Measurements from ENCODE around the gene SEMA3D. TPM values are rescaled to one million over a fixed set of nuclear protein-coding genes. Genes with fewer than 3 reads are reported as not detected.

The SEMA3D gene
- total RNA-seq, 1 experiment from 2014 or later, result 0.61 TPM

DNA sequence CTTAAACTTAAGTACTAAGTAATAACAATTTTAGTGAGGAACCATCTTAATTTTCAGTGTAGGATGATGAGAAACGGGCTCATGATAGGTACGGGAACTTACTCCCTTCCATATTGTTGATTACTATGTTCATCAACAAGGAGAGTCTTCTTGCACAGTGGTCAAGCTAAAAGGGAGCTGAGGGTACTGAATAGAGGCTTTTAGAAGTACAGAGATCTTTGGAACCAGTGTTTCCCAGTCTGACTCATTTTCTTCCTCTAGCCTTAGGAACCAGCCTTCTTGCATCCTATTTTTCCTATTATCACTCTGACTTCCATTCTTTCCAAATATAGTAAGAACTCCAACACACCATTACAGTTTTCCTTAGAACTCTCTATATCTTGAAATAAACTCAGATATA lies 17.6 kb upstream of the SEMA3D start:
- BruUV-seq (replicated peaks), result no TSS peak
- H3K4me3 ChIP-seq (ENCODE audit: low read depth, low read length), result no peak overlapping the region
- H3K4me1 ChIP-seq, result no peaks in the 10 kb centered on the region
- Mint-ChIP-seq H3K9me3 (ENCODE audit: unreplicated experiment) (peaks cover 21% of the 10 kb centered on the region), H3K4me1 (ENCODE audit: low read depth, unreplicated experiment) (no peaks in the 10 kb centered on the region), H3K27ac (ENCODE audit: unreplicated experiment) (no peak overlapping the region), H3K27me3 (ENCODE audit: insufficient read depth, unreplicated experiment) (no peaks in the 10 kb centered on the region), H3K4me3 (ENCODE audit: unreplicated experiment) (no peak overlapping the region), H3K36me3 (ENCODE audit: insufficient read depth, unreplicated experiment) (no peaks in the 10 kb centered on the region)
- H3K36me3 ChIP-seq (ENCODE audit: control insufficient read depth, insufficient read depth, low read length), result no peaks in the 10 kb centered on the region
- intact Hi-C loops (cut with micrococcal nuclease; ENCODE audit: unreplicated experiment), result no loop called here
- POLR2A ChIA-PET, result no interaction called here
- CTCF ChIA-PET, result no interaction called here
- no peaks in the 10 kb centered on the region for H3K27me3 ChIP-seq (replicated peaks; ENCODE audit: control insufficient read depth, insufficient read depth, low read length)
- TF ChIP-seq, protein P1, sequence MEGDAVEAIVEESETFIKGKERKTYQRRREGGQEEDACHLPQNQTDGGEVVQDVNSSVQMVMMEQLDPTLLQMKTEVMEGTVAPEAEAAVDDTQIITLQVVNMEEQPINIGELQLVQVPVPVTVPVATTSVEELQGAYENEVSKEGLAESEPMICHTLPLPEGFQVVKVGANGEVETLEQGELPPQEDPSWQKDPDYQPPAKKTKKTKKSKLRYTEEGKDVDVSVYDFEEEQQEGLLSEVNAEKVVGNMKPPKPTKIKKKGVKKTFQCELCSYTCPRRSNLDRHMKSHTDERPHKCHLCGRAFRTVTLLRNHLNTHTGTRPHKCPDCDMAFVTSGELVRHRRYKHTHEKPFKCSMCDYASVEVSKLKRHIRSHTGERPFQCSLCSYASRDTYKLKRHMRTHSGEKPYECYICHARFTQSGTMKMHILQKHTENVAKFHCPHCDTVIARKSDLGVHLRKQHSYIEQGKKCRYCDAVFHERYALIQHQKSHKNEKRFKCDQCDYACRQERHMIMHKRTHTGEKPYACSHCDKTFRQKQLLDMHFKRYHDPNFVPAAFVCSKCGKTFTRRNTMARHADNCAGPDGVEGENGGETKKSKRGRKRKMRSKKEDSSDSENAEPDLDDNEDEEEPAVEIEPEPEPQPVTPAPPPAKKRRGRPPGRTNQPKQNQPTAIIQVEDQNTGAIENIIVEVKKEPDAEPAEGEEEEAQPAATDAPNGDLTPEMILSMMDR (IDR thresholded peaks at IDR 0.05; ENCODE audit: insufficient read depth in 1 of 2, low read depth in 1 of 2, low read length in 1 of 2, severe bottlenecking in 1 of 2, unreplicated experiment in 1 of 2), result no peak
- no peak for DNase-seq
- H3K9me3 ChIP-seq, result peaks cover 3% of the 10 kb centered on the region; the same call in 1 of the 2 replicates

DNA sequence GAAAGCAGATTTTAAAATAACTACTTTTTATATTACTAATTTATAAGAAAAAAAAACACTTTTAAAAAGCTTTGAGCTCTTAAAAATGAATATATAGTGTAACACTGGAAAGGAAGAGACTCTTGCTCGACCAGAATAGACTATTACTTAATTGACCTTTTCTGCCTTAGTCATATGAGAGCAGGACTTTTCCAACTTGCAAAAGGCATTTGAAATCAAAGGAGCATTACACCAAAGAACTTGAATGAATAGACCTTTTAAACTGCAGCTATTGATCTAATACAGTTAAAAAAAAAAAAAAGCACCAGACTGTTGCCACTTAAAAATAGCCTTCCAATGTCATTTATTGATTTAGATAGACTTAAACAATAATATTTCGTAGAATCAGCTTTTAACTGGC lies 17.2 kb upstream of the SEMA3D start:
- peaks cover 3% of the 10 kb centered on the region; the same call in 1 of the 2 replicates for H3K9me3 ChIP-seq
- no peaks in the 10 kb centered on the region for H3K27me3 Mint-ChIP-seq (ENCODE audit: insufficient read depth, unreplicated experiment)
- H3K4me1 ChIP-seq, result no peaks in the 10 kb centered on the region
- no TSS peak for BruUV-seq (replicated peaks)
- peaks cover 21% of the 10 kb centered on the region for H3K9me3 Mint-ChIP-seq (ENCODE audit: unreplicated experiment)
- no peak overlapping the region for H3K4me3 Mint-ChIP-seq (ENCODE audit: unreplicated experiment)
- H3K36me3 ChIP-seq (ENCODE audit: control insufficient read depth, insufficient read depth, low read length), result no peaks in the 10 kb centered on the region
- no peaks in the 10 kb centered on the region for H3K4me1 Mint-ChIP-seq (ENCODE audit: low read depth, unreplicated experiment)
- ChIA-PET CTCF (no interaction called here), POLR2A (no interaction called here)
- intact Hi-C loops (cut with micrococcal nuclease; ENCODE audit: unreplicated experiment), result no loop called here
- no peaks in the 10 kb centered on the region for H3K36me3 Mint-ChIP-seq (ENCODE audit: insufficient read depth, unreplicated experiment)
- DNase-seq, result no peak
- H3K27me3 ChIP-seq (replicated peaks; ENCODE audit: control insufficient read depth, insufficient read depth, low read length), result no peaks in the 10 kb centered on the region
- no peak overlapping the region for H3K27ac Mint-ChIP-seq (ENCODE audit: unreplicated experiment)
- no peak overlapping the region for H3K4me3 ChIP-seq (ENCODE audit: low read depth, low read length)
- TF ChIP-seq, protein P1 (IDR thresholded peaks at IDR 0.05; ENCODE audit: insufficient read depth in 1 of 2, low read depth in 1 of 2, low read length in 1 of 2, severe bottlenecking in 1 of 2, unreplicated experiment in 1 of 2), result no peak

DNA sequence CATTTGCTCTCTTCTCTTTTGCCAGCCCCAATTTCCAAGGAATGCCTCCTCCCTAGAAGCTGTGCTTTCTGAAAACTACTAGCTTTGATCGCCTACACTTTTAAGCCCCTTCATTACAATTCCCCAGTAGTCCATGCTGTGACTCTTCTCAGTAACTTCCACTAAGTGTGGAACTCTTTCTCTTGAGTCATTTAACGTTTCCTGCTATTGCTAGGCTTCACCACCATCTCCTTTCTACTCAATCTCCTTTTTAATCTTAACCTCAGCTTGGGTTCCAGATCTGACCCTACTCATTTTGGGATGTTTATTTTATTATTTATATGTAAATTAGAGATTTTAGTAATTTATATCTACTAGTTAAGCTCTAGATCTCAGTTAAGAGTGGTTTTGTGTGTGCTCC lies 14.4 kb upstream of the SEMA3D start:
- Mint-ChIP-seq H3K4me1 (ENCODE audit: low read depth, unreplicated experiment) (no peaks in the 10 kb centered on the region), H3K27me3 (ENCODE audit: insufficient read depth, unreplicated experiment) (no peaks in the 10 kb centered on the region), H3K4me3 (ENCODE audit: unreplicated experiment) (no peak overlapping the region), H3K36me3 (ENCODE audit: insufficient read depth, unreplicated experiment) (no peaks in the 10 kb centered on the region), H3K27ac (ENCODE audit: unreplicated experiment) (no peak overlapping the region), H3K9me3 (ENCODE audit: unreplicated experiment) (peaks cover 21% of the 10 kb centered on the region)
- Histone ChIP-seq H3K9me3 (peaks cover 3% of the 10 kb centered on the region; the same call in 1 of the 2 replicates), H3K4me3 (ENCODE audit: low read depth, low read length) (no peak overlapping the region), H3K27me3 (replicated peaks; ENCODE audit: control insufficient read depth, insufficient read depth, low read length) (no peaks in the 10 kb centered on the region), H3K36me3 (ENCODE audit: control insufficient read depth, insufficient read depth, low read length) (no peaks in the 10 kb centered on the region), H3K4me1 (no peaks in the 10 kb centered on the region)
- TF ChIP-seq, protein P1 (IDR thresholded peaks at IDR 0.05; ENCODE audit: insufficient read depth in 1 of 2, low read depth in 1 of 2, low read length in 1 of 2, severe bottlenecking in 1 of 2, unreplicated experiment in 1 of 2), result no peak
- POLR2A ChIA-PET, result no interaction called here
- no TSS peak for BruUV-seq (replicated peaks)
- no peak for DNase-seq
- intact Hi-C loops (cut with micrococcal nuclease; ENCODE audit: unreplicated experiment), result no loop called here
- CTCF ChIA-PET, result no interaction called here

Data from Caco-2 (cell line).